ENCODE results near the gene BAIAP2L1. TPM values are rescaled to one million over a fixed set of nuclear protein-coding genes. Genes with fewer than 3 reads are reported as not detected.

BAIAP2L1 gene
- total RNA-seq, 4 donors from 2014 or later: 0.85 to 3.2 (median 2.2) TPM

DNA sequence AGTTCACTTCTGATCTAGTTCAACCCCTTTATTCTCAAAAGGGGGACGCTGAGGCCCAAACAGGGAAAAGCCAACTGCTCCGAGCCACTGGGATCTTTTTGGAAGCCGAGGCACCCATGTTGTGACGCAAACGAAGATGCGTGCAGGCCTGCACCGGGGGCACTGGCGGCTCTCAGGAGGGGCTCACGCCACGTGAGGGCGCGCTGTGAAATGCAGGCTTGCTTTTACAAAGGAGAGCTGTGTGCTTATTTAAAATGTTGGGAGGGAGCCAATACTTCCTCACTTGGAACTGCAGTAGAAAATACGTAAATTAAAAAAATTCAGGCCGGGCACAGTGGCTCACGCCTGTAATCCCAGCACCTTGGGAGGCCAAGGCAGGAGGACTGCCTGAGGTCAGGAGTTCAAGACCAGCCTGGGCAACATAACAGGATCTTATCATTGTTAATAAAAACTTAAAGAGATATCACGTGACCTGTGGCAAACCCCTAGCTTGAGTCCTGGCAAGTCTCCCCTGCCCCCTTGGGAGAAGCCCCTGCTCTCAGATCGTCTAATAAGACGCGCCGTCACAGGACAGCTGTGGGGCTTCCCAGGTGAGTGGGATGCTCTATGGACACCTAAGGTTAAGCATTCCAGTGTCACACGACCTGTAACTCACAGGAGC is 103.1 kb downstream of the BAIAP2L1 start:
- TF ChIP-seq, protein P1, sequence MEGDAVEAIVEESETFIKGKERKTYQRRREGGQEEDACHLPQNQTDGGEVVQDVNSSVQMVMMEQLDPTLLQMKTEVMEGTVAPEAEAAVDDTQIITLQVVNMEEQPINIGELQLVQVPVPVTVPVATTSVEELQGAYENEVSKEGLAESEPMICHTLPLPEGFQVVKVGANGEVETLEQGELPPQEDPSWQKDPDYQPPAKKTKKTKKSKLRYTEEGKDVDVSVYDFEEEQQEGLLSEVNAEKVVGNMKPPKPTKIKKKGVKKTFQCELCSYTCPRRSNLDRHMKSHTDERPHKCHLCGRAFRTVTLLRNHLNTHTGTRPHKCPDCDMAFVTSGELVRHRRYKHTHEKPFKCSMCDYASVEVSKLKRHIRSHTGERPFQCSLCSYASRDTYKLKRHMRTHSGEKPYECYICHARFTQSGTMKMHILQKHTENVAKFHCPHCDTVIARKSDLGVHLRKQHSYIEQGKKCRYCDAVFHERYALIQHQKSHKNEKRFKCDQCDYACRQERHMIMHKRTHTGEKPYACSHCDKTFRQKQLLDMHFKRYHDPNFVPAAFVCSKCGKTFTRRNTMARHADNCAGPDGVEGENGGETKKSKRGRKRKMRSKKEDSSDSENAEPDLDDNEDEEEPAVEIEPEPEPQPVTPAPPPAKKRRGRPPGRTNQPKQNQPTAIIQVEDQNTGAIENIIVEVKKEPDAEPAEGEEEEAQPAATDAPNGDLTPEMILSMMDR (IDR thresholded peaks at IDR 0.05; ENCODE audit: low read depth): no peak

DNA sequence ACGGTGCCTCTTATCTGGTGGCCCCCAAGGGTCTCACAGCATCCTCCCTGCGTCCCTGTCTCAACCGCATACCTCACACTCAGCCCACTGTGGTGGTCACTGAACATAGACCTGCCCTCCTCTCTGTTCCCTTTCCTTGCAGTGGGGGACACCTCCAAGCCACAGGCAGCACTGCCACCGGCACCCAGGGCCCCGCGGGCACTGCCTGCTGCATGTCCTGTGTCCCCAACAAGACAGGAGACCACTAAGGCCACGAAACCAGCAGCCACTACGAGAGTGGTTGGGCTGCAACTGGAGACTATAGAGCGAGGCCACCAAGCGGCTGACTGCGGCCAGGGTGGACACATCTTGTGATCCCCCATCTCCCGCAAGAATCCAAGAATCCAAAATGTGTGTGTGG is 104.1 kb downstream of the BAIAP2L1 start:
- TF ChIP-seq, protein P1 (IDR thresholded peaks at IDR 0.05; ENCODE audit: low read depth): no peak

DNA sequence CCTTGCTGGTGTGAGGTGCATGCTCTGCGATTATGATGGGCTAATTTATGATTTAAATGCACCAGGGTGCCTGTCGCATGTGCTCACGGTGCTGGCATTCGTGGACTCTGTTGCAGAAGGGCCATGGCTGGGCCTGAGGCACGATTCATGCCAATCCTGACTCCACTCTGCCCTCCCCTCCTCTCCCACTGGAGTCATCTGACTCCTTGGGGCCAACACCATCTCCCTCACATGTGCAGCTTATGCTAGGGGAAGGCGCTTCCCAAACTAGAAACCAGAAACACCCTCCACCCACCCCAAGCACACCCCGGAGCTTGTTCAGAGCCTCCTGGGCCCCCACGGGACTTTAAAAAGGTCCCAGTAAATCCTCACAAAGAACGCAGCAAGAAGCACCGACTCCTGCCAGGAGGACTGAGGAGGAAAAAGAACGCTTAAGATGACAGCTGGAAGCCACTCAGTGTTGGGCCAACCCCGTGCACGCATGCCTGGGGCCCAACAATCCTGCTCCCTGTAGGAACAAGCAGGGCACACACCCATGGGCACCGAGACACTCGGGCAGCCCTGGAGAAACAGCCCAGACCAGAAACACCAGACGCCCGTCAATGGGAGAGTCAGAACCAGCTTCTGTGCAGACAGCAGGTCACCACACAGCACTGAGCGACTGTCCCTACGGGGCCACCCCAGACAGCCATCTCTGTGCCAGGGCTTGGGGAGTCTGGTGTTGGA is 105.3 kb downstream of the BAIAP2L1 start:
- TF ChIP-seq, protein P1 (IDR thresholded peaks at IDR 0.05; ENCODE audit: low read depth): no peak

DNA sequence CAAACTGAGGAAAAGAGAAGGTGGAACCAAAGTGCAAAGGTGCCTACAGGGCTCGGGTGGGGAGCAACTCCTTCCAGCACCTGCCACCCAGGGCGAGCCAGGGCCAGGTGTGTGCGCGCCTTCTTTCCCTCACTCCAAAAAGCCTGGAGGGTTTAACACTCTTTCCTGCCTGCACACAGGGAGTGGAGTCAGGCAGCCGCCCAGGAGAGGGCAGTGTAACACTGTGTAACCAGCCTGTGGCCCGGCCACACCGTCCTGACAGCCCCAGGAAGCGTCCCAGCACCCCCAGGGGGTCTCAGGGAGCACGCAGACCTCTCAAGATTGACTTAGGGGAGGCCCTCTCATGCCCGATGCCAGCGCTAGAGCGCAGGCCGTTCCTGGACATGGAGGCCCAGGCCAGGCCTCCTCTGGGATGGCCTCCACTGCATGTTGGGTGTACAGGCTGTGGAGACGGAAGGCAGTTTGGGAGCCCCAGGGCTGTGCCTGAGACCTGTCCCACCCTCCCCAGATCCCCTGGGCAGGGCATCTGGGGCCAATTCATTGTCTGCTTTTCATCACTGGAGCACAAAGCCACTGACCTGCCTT is 106.0 kb downstream of the BAIAP2L1 start:
- TF ChIP-seq, protein P1 (IDR thresholded peaks at IDR 0.05; ENCODE audit: low read depth): no peak

DNA sequence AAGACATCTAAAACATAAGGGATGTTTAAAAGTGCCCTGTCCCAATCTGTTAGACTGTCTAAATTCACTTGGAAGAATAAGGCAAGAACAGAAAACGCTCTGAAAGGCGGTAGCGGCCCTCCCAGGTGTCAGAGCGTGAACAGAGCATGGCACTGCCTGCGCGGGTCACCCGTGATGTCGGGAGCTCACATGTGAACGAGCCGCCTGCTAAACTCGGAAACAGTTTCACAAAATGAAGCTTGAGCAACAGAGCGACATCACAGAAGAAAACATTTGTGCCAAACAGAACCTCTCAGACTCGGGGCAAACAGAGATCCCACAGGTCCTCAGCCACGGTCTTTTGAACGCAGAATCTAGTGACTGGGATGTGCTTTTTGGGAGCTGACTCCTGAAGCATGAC is 106.6 kb downstream of the BAIAP2L1 start:
- TF ChIP-seq, protein P1 (IDR thresholded peaks at IDR 0.05; ENCODE audit: low read depth): no peak

DNA sequence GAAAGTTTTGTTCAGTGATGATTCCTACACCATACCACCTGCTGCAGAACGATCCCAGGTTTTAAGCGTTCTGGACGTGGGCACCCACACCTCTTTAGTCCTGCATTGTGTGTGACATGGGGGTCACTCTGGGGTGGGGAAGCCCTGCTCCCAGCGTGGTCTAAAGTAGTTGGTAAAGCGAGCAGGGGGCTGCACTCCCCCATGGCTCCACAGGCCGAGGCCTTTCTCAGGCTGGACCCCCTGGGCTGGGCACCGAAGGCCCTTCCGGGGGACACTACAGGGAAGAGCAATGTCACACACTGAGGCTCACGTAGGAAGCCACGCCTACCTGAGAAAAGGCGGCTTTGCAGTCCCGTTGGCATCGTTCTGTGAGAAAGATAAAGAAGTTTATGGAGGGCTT is 107.1 kb downstream of the BAIAP2L1 start:
- TF ChIP-seq, protein P1 (IDR thresholded peaks at IDR 0.05; ENCODE audit: low read depth): no peak

DNA sequence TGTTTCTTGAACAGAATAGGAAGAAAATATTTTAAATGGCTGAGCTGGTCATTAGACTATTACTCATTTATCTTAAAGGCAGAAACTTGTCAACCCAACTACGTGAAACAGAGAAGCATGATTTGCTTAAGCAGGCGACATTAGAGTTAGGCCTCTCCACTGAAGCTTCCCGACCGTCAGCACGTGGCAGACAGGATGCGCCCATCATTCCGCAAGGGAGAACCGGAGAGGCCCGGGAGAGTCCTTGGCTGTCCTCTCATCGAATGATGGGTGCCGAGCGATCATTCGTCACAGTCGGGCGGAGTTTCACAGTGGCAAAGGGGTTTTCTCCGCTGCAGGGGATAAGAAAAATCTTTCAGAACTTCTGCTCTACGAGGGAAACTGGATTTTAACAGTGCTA is 107.6 kb downstream of the BAIAP2L1 start:
- TF ChIP-seq, protein P1 (IDR thresholded peaks at IDR 0.05; ENCODE audit: low read depth): no peak

All from subcutaneous adipose tissue (tissue), 4 donors.